Measurements from ENCODE around the gene INMT. TPM values are rescaled to one million over a fixed set of nuclear protein-coding genes. Genes with fewer than 3 reads are reported as not detected.

INMT gene
- total and polyA plus RNA-seq, 2 donors from 2014 or later, result 34.5 to 44.8 TPM

DNA sequence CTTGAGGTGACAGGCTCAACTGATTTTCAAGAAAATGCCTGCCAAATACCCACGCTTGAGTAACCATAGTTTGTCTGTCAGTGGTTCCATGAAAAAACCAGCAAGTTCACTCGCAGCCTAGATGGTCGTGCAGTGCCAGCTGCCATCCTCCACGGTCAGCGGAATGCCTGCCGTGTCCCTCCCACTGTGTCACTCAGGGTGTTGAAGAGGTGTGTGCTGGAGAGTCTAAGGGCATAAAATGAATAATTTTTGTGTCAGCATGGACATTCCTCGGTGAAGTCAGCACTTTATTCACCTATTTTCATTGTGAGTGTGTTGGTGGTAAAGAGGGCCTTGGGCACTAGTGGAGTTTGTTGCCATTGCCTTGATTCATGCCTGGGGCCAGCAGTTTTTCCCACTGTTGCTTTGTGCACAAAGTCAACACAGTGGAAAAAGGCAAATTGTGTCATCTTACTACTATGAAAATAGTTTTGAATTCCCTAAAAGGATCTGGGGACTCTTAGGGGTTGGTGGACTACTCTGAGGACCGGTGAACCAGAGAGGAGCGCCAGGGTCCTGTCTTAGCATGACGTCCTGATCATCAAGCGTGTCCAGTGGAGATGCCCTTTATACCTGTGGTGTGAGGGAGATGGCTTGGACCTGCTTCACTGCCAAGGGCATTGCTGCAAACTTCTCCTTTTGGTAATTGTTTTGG, 36.9 kb downstream of the INMT start:
- H3K9ac ChIP-seq (ENCODE audit: low read length in 3 of 3), result no peak overlapping the region
- no peak for FAIRE-seq

DNA sequence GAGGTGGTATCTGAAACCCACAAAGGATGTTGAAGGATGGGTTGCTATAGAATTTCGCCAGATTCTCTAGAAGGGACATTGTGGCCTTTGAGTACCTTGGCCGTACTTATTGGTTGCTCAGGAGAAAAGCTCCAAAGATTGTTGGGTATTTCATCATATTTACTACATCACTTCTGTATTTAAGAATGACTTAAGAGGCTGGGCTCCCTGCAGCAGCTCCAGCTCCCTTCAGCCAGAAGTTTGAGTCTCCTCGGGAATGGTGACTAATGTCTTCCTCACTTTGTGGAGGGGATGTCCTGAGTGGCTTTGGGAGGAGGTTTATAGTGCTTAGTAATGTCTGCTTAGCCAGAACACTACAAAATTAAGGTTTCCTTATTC, 37.4 kb downstream of the INMT start:
- Histone ChIP-seq H3K27ac (ENCODE audit: low read depth in 2 of 2, low read length in 2 of 2) (no peak overlapping the region), H3K27me3 (ENCODE audit: control insufficient read depth, insufficient read depth, low read length) (no peaks in the 10 kb centered on the region), H3K9ac (ENCODE audit: low read length in 3 of 3) (no peak overlapping the region), H3K9me3 (ENCODE audit: control insufficient read depth in 2 of 3, insufficient read depth in 1 of 3, low read length in 3 of 3) (no peaks in the 10 kb centered on the region), H3K36me3 (ENCODE audit: control insufficient read depth in 2 of 3, insufficient read depth in 3 of 3, low read length in 3 of 3) (peaks cover 0 to 16% (median 4%) of the 10 kb centered on the region in 3 donors), H3K4me1 (ENCODE audit: control insufficient read depth in 2 of 3, insufficient read depth in 2 of 3, low read depth in 1 of 3, low read length in 3 of 3) (peaks cover 0 to 6% (median 0%) of the 10 kb centered on the region in 3 donors), H3K4me3 (ENCODE audit: low read length in 3 of 3) (no peak overlapping the region)
- DNase-seq (no peak), FAIRE-seq (no peak)
- TF ChIP-seq, protein P1, sequence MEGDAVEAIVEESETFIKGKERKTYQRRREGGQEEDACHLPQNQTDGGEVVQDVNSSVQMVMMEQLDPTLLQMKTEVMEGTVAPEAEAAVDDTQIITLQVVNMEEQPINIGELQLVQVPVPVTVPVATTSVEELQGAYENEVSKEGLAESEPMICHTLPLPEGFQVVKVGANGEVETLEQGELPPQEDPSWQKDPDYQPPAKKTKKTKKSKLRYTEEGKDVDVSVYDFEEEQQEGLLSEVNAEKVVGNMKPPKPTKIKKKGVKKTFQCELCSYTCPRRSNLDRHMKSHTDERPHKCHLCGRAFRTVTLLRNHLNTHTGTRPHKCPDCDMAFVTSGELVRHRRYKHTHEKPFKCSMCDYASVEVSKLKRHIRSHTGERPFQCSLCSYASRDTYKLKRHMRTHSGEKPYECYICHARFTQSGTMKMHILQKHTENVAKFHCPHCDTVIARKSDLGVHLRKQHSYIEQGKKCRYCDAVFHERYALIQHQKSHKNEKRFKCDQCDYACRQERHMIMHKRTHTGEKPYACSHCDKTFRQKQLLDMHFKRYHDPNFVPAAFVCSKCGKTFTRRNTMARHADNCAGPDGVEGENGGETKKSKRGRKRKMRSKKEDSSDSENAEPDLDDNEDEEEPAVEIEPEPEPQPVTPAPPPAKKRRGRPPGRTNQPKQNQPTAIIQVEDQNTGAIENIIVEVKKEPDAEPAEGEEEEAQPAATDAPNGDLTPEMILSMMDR (IDR thresholded peaks at IDR 0.05; ENCODE audit: borderline replicate concordance, extremely low read depth, insufficient read depth), result no peak
- intact Hi-C loops (cut with DNase I), result no loop called here

More for the DNA sequence above, 36.9 kb downstream of the INMT start:
- no peak overlapping the region for H3K4me3 ChIP-seq (ENCODE audit: low read length in 3 of 3)
- no peaks in the 10 kb centered on the region for H3K27me3 ChIP-seq (ENCODE audit: control insufficient read depth, insufficient read depth, low read length)
- no peak for DNase-seq
- H3K36me3 ChIP-seq (ENCODE audit: control insufficient read depth in 2 of 3, insufficient read depth in 3 of 3, low read length in 3 of 3), result peaks cover 0 to 16% (median 9%) of the 10 kb centered on the region in 3 donors
- H3K9me3 ChIP-seq (ENCODE audit: control insufficient read depth in 2 of 3, insufficient read depth in 1 of 3, low read length in 3 of 3), result no peaks in the 10 kb centered on the region
- TF ChIP-seq, protein P1 (IDR thresholded peaks at IDR 0.05; ENCODE audit: borderline replicate concordance, extremely low read depth, insufficient read depth), result no peak
- intact Hi-C loops (cut with DNase I), result no loop called here
- H3K4me1 ChIP-seq (ENCODE audit: control insufficient read depth in 2 of 3, insufficient read depth in 2 of 3, low read depth in 1 of 3, low read length in 3 of 3), result peaks cover 0 to 6% (median 0%) of the 10 kb centered on the region in 3 donors
- H3K27ac ChIP-seq (ENCODE audit: low read depth in 2 of 2, low read length in 2 of 2), result no peak overlapping the region

DNA sequence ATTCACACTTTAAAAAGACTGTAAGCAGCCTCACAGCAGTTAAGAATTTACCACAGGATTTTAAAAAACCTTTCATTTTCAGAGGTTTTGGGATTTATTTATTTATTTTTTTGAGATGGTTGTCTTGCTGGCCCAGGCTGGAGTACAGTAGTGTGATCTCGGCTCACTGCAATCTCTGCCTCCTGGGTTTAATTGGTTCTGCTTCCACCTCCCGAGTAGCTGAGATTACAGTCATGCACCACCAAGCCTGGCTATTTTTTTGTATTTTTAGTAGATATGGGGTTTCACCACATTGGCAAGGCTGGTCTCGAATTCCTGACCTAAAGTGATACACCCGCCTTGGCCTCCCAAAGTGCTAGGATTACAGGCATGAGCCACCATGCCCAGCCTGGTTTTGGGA, 38.4 kb downstream of the INMT start:
- no peaks in the 10 kb centered on the region for H3K27me3 ChIP-seq (ENCODE audit: control insufficient read depth, insufficient read depth, low read length)
- intact Hi-C loops (cut with DNase I), result loop anchor here (10.0 kb wide), 2 partner anchors 184 to 334 kb away; no protein-coding TSS in a partner anchor
- FAIRE-seq (no peak), DNase-seq (peak in 1 of 5 donors; percentile 37)
- no peak overlapping the region for H3K9ac ChIP-seq (ENCODE audit: low read length in 3 of 3)
- TF ChIP-seq, protein P1 (IDR thresholded peaks at IDR 0.05; ENCODE audit: borderline replicate concordance, extremely low read depth, insufficient read depth), result no peak
- H3K4me3 ChIP-seq (ENCODE audit: low read length in 3 of 3), result no peak overlapping the region
- H3K9me3 ChIP-seq (ENCODE audit: control insufficient read depth in 2 of 3, insufficient read depth in 1 of 3, low read length in 3 of 3), result no peaks in the 10 kb centered on the region
- H3K4me1 ChIP-seq (ENCODE audit: control insufficient read depth in 2 of 3, insufficient read depth in 2 of 3, low read depth in 1 of 3, low read length in 3 of 3), result peaks cover 0 to 11% (median 6%) of the 10 kb centered on the region in 3 donors
- peaks cover 0 to 16% (median 4%) of the 10 kb centered on the region in 3 donors for H3K36me3 ChIP-seq (ENCODE audit: control insufficient read depth in 2 of 3, insufficient read depth in 3 of 3, low read length in 3 of 3)
- no peak overlapping the region for H3K27ac ChIP-seq (ENCODE audit: low read depth in 2 of 2, low read length in 2 of 2)
